K562 (cell line): ENCODE measurements around the gene ARID3C.

ENCODE experiments used
- CBX3 ChIP-seq, 2 experiments: IDR thresholded peaks; 1 replicate in 1 of 2; 2 replicates in 1 of 2; pipeline ENCODE4 v1.6.1; 2012; ENCODE audit warnings: inconsistent platforms in 2 of 2, low read length in 2 of 2, borderline replicate concordance in 1 of 2, control low read depth in 1 of 2
- EZH2 ChIP-seq: IDR thresholded peaks from 2 replicates; pipeline ENCODE4 v1.6.1; 2012; ENCODE audit warnings: low read depth, mild to moderate bottlenecking, inconsistent platforms, low read length, borderline replicate concordance
- MAFK ChIP-seq: IDR thresholded peaks from 2 replicates; pipeline ENCODE4 v1.6.1; 2011; ENCODE audit warnings: low read length, improper control_type of control experiment
- PATZ1 ChIP-seq: fragments of 250-450 bp; sonication (Bioruptor Pico); IDR thresholded peaks from 2 replicates; pipeline ENCODE4 v1.5.0; 2020; ENCODE audit warnings: mild to moderate bottlenecking, borderline replicate concordance
- PRMT5 ChIP-seq: sonication (generic); formaldehyde crosslinking; IDR thresholded peaks from 2 replicates; pipeline ENCODE4 v1.5.0; 2020; ENCODE audit warnings: missing genetic modification reagents
- TOE1 ChIP-seq, 2 experiments: fragments of 450-650 bp in 1 of 2; sonication (generic) in 1 of 2; formaldehyde crosslinking in 1 of 2; IDR thresholded peaks; 2 replicates each; pipeline versions ENCODE4 v1.7.1 to v1.8.0; 2016 to 2022; ENCODE audit warnings: borderline replicate concordance in 2 of 2, mild to moderate bottlenecking in 2 of 2, antibody characterized with exemption in 1 of 2, inconsistent platforms in 1 of 2, low read depth in 1 of 2, missing genetic modification reagents in 1 of 2, moderate library complexity in 1 of 2
- YY1 ChIP-seq, 3 experiments: IDR thresholded peaks; 2 replicates each; pipeline ENCODE4 v1.6.1; 2011; ENCODE audit warnings: low read length in 2 of 3, mild to moderate bottlenecking in 2 of 3, moderate library complexity in 2 of 3, borderline replicate concordance in 1 of 3, control low read depth in 1 of 3, low read depth in 1 of 3; ENCODE audit not compliant: insufficient read depth in 3 of 3, insufficient replicate concordance in 2 of 3, control insufficient read depth in 1 of 3, insufficient read length in 1 of 3; ENCODE audit errors: extremely low read depth in 1 of 3
- ZNF830 ChIP-seq: fragments of 250-450 bp; sonication (Bioruptor Pico); IDR thresholded peaks from 2 replicates; pipeline ENCODE4 v1.5.0; 2021; ENCODE audit warnings: mild to moderate bottlenecking
- TF ChIP-seq, protein P1 (sequence below), 3 experiments: IDR thresholded peaks in 2 of 3; conservative IDR thresholded peaks in 1 of 3; 2 replicates each; pipeline ENCODE4 v1.5.1; 2011 to 2012; ENCODE audit warnings: low read length in 3 of 3, mild to moderate bottlenecking in 3 of 3, control low read depth in 2 of 3, improper control_type of control experiment in 1 of 3, inconsistent platforms in 1 of 3, low read depth in 1 of 3, mixed read lengths in 1 of 3, moderate library complexity in 1 of 3; ENCODE audit not compliant: insufficient read depth in 2 of 3

GRCh38 chr9:34585946-34586669 is 42.8 kb downstream of the ARID3C start:
- TF ChIP-seq MAFK, result no peak
- TF ChIP-seq EZH2, result no peak
- no peak for TF ChIP-seq ZNF830 (CRISPR knock-in tag)
- TF ChIP-seq TOE1 (IDR thresholded peaks at IDR 0.05; ENCODE audit: borderline replicate concordance), result no peak
- no peak for TF ChIP-seq TOE1 (CRISPR knock-in tag; IDR thresholded peaks at IDR 0.05; ENCODE audit: borderline replicate concordance, low read depth)
- no peak for TF ChIP-seq YY1 (IDR thresholded peaks at IDR 0.05; ENCODE audit: borderline replicate concordance in 1 of 3, control insufficient read depth in 1 of 3, extremely low read depth in 1 of 3, insufficient read depth in 3 of 3, insufficient read length in 1 of 3, insufficient replicate concordance in 2 of 3, low read depth in 1 of 3, low read length in 2 of 3)
- TF ChIP-seq, protein P1, sequence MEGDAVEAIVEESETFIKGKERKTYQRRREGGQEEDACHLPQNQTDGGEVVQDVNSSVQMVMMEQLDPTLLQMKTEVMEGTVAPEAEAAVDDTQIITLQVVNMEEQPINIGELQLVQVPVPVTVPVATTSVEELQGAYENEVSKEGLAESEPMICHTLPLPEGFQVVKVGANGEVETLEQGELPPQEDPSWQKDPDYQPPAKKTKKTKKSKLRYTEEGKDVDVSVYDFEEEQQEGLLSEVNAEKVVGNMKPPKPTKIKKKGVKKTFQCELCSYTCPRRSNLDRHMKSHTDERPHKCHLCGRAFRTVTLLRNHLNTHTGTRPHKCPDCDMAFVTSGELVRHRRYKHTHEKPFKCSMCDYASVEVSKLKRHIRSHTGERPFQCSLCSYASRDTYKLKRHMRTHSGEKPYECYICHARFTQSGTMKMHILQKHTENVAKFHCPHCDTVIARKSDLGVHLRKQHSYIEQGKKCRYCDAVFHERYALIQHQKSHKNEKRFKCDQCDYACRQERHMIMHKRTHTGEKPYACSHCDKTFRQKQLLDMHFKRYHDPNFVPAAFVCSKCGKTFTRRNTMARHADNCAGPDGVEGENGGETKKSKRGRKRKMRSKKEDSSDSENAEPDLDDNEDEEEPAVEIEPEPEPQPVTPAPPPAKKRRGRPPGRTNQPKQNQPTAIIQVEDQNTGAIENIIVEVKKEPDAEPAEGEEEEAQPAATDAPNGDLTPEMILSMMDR (IDR thresholded peaks at IDR 0.05 in 2 of 3, conservative IDR thresholded peaks at IDR 0.05 in 1 of 3; ENCODE audit: insufficient read depth in 2 of 3, low read depth in 1 of 3, low read length in 3 of 3), result no peak
- TF ChIP-seq CBX3 (IDR thresholded peaks at IDR 0.05; ENCODE audit: borderline replicate concordance in 1 of 2, low read length in 2 of 2), result no peak
- TF ChIP-seq PATZ1 (CRISPR knock-in tag), result no peak
- TF ChIP-seq PRMT5 (CRISPR knock-in tag), result no peak
